HG03432 (cell line): ENCODE data around the gene FBXL13.
A peak's percentile ranks its signal among the peaks of the same experiment; 100 is the strongest.
"Not testable (repeated sequence)": the region's sequence is repeated elsewhere in the genome, so short reads cannot be mapped to it uniquely, and the experiment has no call there.

Experiments
- ATAC-seq: cut with Tn5 transposase; IDR thresholded peaks from one replicate; pipeline ENCODE4 v1.9.1; 2021; ENCODE audit warnings: mild to moderate bottlenecking, moderate library complexity; ENCODE audit not compliant: unreplicated experiment

FBXL13 gene

DNA sequence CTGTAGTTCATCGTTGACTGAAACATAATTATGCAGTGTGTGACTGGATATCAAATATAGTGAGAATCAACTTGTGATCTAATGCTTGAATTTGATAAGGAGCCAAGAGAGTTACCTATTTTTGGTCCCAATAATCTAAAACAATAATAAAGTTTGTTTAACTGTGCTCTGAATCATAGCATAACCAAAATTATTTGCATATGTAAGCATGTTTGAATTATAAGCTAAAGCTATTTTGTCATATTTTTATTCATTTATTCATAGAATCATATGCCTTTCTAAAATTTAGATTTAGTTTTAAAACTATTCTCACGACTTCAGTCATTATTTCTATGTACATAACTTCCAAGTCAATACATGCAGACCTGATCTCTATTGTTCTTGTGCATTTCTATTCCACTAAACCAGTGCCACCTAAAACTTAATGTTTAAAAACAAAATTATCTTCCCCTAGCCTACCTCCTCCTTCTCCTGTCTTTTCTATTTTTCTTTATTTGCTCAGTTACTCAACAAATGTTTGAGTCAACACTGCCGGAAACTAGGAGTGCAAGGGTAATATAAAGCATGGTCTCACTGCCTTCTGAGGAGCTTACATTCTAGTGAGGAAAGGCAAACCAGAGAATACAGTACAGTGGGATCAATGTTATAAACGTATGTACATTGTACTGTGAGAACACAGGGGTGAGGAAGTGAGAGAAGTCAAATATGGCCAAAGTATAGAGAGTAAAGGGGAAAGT lies 284.1 kb downstream of the FBXL13 start:
- ATAC-seq: not testable (repeated sequence)

DNA sequence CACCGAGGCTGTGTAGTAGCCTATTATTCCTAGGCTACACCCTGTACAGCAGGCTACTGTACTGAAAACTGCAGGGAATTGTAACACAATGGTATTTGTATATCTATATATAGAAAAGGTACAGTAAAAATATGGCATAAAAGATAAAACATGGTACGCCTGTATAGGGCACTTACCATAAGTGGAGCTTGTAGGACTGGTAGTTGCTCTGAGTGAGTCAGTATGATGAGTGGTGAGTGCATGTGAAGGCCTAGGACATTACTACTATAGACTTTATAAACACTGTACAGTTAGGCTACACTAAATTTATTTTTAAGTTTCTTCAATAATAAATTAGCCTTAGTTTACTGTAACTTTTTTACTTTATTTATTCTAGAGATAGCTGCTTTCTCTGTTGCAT lies 285.8 kb downstream of the FBXL13 start:
- not testable (repeated sequence) for ATAC-seq

DNA sequence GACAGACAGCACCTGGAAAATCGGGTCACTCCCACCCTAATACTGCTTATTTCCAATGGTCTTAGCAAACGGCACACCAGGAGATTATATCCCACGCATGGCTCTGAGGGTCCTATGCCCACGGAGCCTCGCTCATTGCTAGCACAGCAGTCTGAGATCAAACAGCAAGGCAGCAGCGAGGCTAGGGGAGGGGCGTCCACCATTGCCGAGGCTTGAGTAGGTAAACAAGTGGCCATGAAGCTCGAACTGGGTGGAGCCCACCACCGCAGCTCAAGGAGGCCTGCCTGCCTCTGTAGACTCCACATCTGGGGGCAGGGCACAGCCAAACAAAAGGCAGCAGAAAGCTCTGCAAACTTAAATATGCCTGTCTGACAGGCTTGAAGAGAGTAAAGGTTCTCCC lies 293.7 kb downstream of the FBXL13 start:
- not testable (repeated sequence) for ATAC-seq

DNA sequence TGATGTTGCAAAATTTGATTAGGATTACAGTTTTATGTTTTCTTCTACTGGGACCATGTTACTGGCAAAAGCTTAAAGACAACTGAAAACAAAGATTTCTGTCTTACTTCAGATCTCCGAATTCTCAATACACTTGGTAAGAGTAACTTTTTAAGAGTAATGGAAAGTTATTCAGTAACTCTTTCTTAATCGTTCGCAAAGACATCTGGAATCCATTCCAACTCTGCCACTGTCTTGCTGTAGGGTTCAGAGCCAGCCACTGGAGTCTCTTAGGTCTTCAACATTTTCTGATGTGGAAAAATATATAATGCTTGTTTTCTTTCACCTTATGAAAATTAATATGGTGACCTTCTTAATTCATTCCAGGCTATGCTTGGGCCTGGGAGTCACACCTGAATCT lies 295.9 kb downstream of the FBXL13 start:
- ATAC-seq: not testable (repeated sequence)

DNA sequence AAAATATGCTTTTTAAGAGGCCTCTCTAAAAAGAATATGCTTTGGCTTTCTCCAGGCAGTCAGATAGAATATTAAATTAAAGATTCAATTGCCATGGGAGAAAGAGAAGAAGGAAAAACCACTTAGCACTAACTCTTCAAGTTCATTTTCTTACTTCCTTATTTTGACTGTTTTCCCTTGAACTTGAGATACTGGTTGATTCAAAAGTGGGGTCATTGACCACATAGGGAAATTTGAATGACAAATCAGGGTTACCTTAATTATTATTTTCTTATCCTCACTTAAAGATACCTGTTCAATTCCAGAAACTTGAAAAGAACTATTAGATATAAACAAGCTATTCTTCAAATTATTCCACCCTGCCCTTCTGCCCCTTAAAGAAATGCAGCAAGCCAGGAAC lies 298.4 kb downstream of the FBXL13 start:
- ATAC-seq: not testable (repeated sequence)

DNA sequence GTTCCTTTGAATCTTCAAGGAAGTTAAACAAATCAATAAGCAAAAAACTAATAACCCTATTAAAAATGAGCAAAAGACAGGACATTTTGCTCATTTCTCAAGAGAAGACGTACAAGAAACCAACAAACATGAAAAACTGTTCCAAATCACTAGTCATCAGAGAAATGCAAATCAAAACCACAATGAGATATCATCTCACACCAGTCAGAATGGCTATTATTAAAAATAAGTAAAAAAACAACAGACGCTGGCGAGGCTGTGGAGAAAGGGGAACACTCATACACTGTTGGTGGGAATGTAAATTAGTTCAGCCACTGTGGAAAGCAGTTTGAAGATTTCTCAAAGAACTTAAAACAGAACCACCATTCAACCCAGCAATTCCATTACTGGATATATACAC lies 304.1 kb downstream of the FBXL13 start:
- peak; percentile 81 for ATAC-seq

GRCh38 chr7:102769657-102770192 lies 304.9 kb downstream of the FBXL13 start:
- not testable (repeated sequence) for ATAC-seq

DNA sequence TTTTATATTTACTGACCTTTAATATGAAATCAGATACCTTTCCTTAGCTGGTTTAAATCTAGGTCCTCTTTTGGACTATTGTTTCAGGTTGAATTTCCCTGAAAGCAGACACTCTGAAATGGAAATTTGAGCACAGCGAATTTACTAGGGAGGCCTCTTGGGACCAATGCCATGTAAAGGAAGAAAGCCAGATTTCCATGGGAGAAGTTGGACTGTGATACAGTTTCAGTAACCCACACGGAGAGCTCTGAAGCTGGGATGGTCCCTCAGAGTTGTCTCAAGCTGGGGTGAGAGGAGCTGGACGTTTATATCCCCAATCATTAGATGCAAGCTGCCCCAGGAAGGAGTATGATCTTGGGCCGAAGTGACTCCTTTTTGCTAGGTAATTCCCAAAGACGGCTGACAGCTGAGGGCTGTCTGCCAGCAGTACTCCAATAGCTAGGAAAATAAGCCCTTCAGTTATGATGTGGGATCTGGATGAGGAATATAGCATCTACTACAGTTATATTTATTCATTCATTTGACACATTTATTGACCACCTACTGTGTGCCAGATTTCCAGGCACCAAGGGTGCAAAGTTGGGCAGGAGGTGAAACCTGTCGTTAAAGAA lies 311.2 kb downstream of the FBXL13 start:
- not testable (repeated sequence) for ATAC-seq
